GM12878 (cell line): ENCODE results near the gene NPPB. TPM values are rescaled to one million over a fixed set of nuclear protein-coding genes. Genes with fewer than 3 reads are reported as not detected.

Source experiments
- polyA plus RNA-seq, 11 experiments: library from polyadenylated mRNA; depleted of rRNA in 4 of 11; unstranded in 6 of 11; stranded (reverse) in 5 of 11; fragments of >200 nt; fragmentation: Nextera tagmentation in 4 of 11; fragmentation: Illumina TruSeq in 1 of 11; extraction: Ambion mirVana in 4 of 11; extraction: Trizol in 1 of 11; gene quantifications; 1 replicate in 1 of 11; 2 replicates in 10 of 11; pipeline versions ENCODE4 v1.2.1 to v1.2.3, GENCODE V29; 2011 to 2016; ENCODE audit warnings: inconsistent platforms in 2 of 11, missing spikeins in 2 of 11, low read depth in 1 of 11
- small RNA-seq: library from RNA; depleted of rRNA; stranded (forward); fragments of <200 nt; gene quantifications from one replicate; pipeline ENCODE3, GENCODE V24; 2014
- total RNA-seq, 4 experiments: library from RNA; depleted of rRNA in 3 of 4; stranded (reverse); fragments of >200 nt in 3 of 4; fragmentation: Illumina TruSeq in 1 of 4; extraction: Trizol in 1 of 4; gene quantifications; 2 replicates each; pipeline versions ENCODE4 v1.2.1 to v1.2.3, GENCODE V29; 2013 to 2021

The NPPB gene
- total and polyA plus RNA-seq, 10 of the 15 experiments (the other 5 are each of a cell fraction or from before 2014, with no cell fraction given): not detected

Small RNA genes within 50 kb of the gene (small RNA-seq; reads per million reads assigned to genes)
- gene RF02156: not detected
- gene RF02157: not detected
- not detected for gene RF02158

Other genes with a start within 250 kb of the NPPB start
Only the 7 nearest of the 15 such genes appear.
- gene C1orf167, start 96.8 kb downstream of the NPPB start, total RNA-seq (2014; rRNA removed): 0.17 TPM in 1 of 2 replicates, not detected in the other
- not detected in 2 replicates for gene C1orf167, start 96.8 kb downstream of the NPPB start, total RNA-seq (2014; rRNA removed; fragmentation: Illumina TruSeq; extraction: Trizol)
- 0.31 TPM in 1 of 2 replicates, not detected in the other for gene C1orf167, start 96.8 kb downstream of the NPPB start, total RNA-seq (2021)
- gene C1orf167, start 96.8 kb downstream of the NPPB start, polyA plus RNA-seq (2011; rRNA removed): not detected in 2 replicates
- gene C1orf167, start 96.8 kb downstream of the NPPB start, polyA plus RNA-seq (2014; fragmentation: Illumina TruSeq; extraction: Trizol): not detected in 2 replicates
- gene C1orf167, start 96.8 kb downstream of the NPPB start, polyA plus RNA-seq (2014; fragmentation: Nextera tagmentation; extraction: Ambion mirVana): not detected
- gene C1orf167, start 96.8 kb downstream of the NPPB start, polyA plus RNA-seq (2014; rRNA removed): not detected in 2 replicates
- not detected for gene C1orf167, start 96.8 kb downstream of the NPPB start, polyA plus RNA-seq (2016; fragmentation: Nextera tagmentation; extraction: Ambion mirVana)
- 16.1 and 16.8 TPM in 2 replicates for gene MTHFR, start 53.0 kb downstream of the NPPB start, total RNA-seq (2014; rRNA removed)
- 9.7 and 10.0 TPM in 2 replicates for gene MTHFR, start 53.0 kb downstream of the NPPB start, total RNA-seq (2014; rRNA removed; fragmentation: Illumina TruSeq; extraction: Trizol)
- 15.8 and 16.6 TPM in 2 replicates for gene MTHFR, start 53.0 kb downstream of the NPPB start, total RNA-seq (2021)
- 8.0 and 13.1 TPM in 2 replicates for gene MTHFR, start 53.0 kb downstream of the NPPB start, polyA plus RNA-seq (2011; rRNA removed)
- gene MTHFR, start 53.0 kb downstream of the NPPB start, polyA plus RNA-seq (2014; fragmentation: Illumina TruSeq; extraction: Trizol): 5.0 and 9.0 TPM in 2 replicates
- 1 to 10 TPM; 1.0 to 1.2 TPM for gene MTHFR, start 53.0 kb downstream of the NPPB start, polyA plus RNA-seq (2014; fragmentation: Nextera tagmentation; extraction: Ambion mirVana)
- 14.1 and 15.1 TPM in 2 replicates for gene MTHFR, start 53.0 kb downstream of the NPPB start, polyA plus RNA-seq (2014; rRNA removed)
- gene MTHFR, start 53.0 kb downstream of the NPPB start, polyA plus RNA-seq (2016; fragmentation: Nextera tagmentation; extraction: Ambion mirVana): 1 to 10 TPM; 8.1 to 9.2 TPM
- gene CLCN6, start 52.8 kb downstream of the NPPB start, total RNA-seq (2014; rRNA removed): 9.3 and 9.9 TPM in 2 replicates
- gene CLCN6, start 52.8 kb downstream of the NPPB start, total RNA-seq (2014; rRNA removed; fragmentation: Illumina TruSeq; extraction: Trizol): 8.0 and 9.0 TPM in 2 replicates
- gene CLCN6, start 52.8 kb downstream of the NPPB start, total RNA-seq (2021): 18.3 and 20.8 TPM in 2 replicates
- gene CLCN6, start 52.8 kb downstream of the NPPB start, polyA plus RNA-seq (2011; rRNA removed): 10.0 and 12.0 TPM in 2 replicates
- gene CLCN6, start 52.8 kb downstream of the NPPB start, polyA plus RNA-seq (2014; fragmentation: Illumina TruSeq; extraction: Trizol): 16.5 TPM in 2 replicates
- gene CLCN6, start 52.8 kb downstream of the NPPB start, polyA plus RNA-seq (2014; fragmentation: Nextera tagmentation; extraction: Ambion mirVana): 1 to 10 TPM; 2.2 to 2.4 TPM
- 19.7 and 20.9 TPM in 2 replicates for gene CLCN6, start 52.8 kb downstream of the NPPB start, polyA plus RNA-seq (2014; rRNA removed)
- 10 to 100 TPM in 1 of 2 experiments, 1 to 10 TPM in 1; 9.5 to 10.5 TPM for gene CLCN6, start 52.8 kb downstream of the NPPB start, polyA plus RNA-seq (2016; fragmentation: Nextera tagmentation; extraction: Ambion mirVana)
- not detected in 2 replicates for gene NPPA, start 11.2 kb downstream of the NPPB start, total RNA-seq (2014; rRNA removed)
- gene NPPA, start 11.2 kb downstream of the NPPB start, total RNA-seq (2014; rRNA removed; fragmentation: Illumina TruSeq; extraction: Trizol): not detected in 2 replicates
- not detected in 2 replicates for gene NPPA, start 11.2 kb downstream of the NPPB start, total RNA-seq (2021)
- gene NPPA, start 11.2 kb downstream of the NPPB start, polyA plus RNA-seq (2011; rRNA removed): not detected in 2 replicates
- not detected in 2 replicates for gene NPPA, start 11.2 kb downstream of the NPPB start, polyA plus RNA-seq (2014; fragmentation: Illumina TruSeq; extraction: Trizol)
- gene NPPA, start 11.2 kb downstream of the NPPB start, polyA plus RNA-seq (2014; fragmentation: Nextera tagmentation; extraction: Ambion mirVana): not detected
- gene NPPA, start 11.2 kb downstream of the NPPB start, polyA plus RNA-seq (2014; rRNA removed): not detected in 2 replicates
- under 1 TPM; 0.31 to 0.39 TPM for gene NPPA, start 11.2 kb downstream of the NPPB start, polyA plus RNA-seq (2016; fragmentation: Nextera tagmentation; extraction: Ambion mirVana)
- gene KIAA2013, start 67.5 kb upstream of the NPPB start, total RNA-seq (2014; rRNA removed): 40.4 and 46.5 TPM in 2 replicates
- 12.8 and 15.3 TPM in 2 replicates for gene KIAA2013, start 67.5 kb upstream of the NPPB start, total RNA-seq (2014; rRNA removed; fragmentation: Illumina TruSeq; extraction: Trizol)
- 42.4 and 43.2 TPM in 2 replicates for gene KIAA2013, start 67.5 kb upstream of the NPPB start, total RNA-seq (2021)
- gene KIAA2013, start 67.5 kb upstream of the NPPB start, polyA plus RNA-seq (2011; rRNA removed): 22.3 and 36.7 TPM in 2 replicates
- gene KIAA2013, start 67.5 kb upstream of the NPPB start, polyA plus RNA-seq (2014; fragmentation: Illumina TruSeq; extraction: Trizol): 4.3 and 13.1 TPM in 2 replicates
- gene KIAA2013, start 67.5 kb upstream of the NPPB start, polyA plus RNA-seq (2014; fragmentation: Nextera tagmentation; extraction: Ambion mirVana): 1 to 10 TPM; 1.9 to 5.0 TPM
- 44.9 and 46.5 TPM in 2 replicates for gene KIAA2013, start 67.5 kb upstream of the NPPB start, polyA plus RNA-seq (2014; rRNA removed)
- gene KIAA2013, start 67.5 kb upstream of the NPPB start, polyA plus RNA-seq (2016; fragmentation: Nextera tagmentation; extraction: Ambion mirVana): 1 to 10 TPM; 5.3 to 6.6 TPM
- 30.8 and 35.9 TPM in 2 replicates for gene PLOD1, start 75.8 kb upstream of the NPPB start, total RNA-seq (2014; rRNA removed)
- 19.9 and 20.3 TPM in 2 replicates for gene PLOD1, start 75.8 kb upstream of the NPPB start, total RNA-seq (2014; rRNA removed; fragmentation: Illumina TruSeq; extraction: Trizol)
- 41.2 and 42.6 TPM in 2 replicates for gene PLOD1, start 75.8 kb upstream of the NPPB start, total RNA-seq (2021)
- gene PLOD1, start 75.8 kb upstream of the NPPB start, polyA plus RNA-seq (2011; rRNA removed): 15.5 and 33.5 TPM in 2 replicates
- 13.8 and 23.9 TPM in 2 replicates for gene PLOD1, start 75.8 kb upstream of the NPPB start, polyA plus RNA-seq (2014; fragmentation: Illumina TruSeq; extraction: Trizol)
- gene PLOD1, start 75.8 kb upstream of the NPPB start, polyA plus RNA-seq (2014; fragmentation: Nextera tagmentation; extraction: Ambion mirVana): 10 to 100 TPM; 10.6 to 11.5 TPM
- 25.7 and 33.2 TPM in 2 replicates for gene PLOD1, start 75.8 kb upstream of the NPPB start, polyA plus RNA-seq (2014; rRNA removed)
- gene PLOD1, start 75.8 kb upstream of the NPPB start, polyA plus RNA-seq (2016; fragmentation: Nextera tagmentation; extraction: Ambion mirVana): 10 to 100 TPM; 32.9 to 37.3 TPM
- gene MFN2, start 121.5 kb upstream of the NPPB start, total RNA-seq (2014; rRNA removed): 46.1 and 46.2 TPM in 2 replicates
- 27.5 and 28.7 TPM in 2 replicates for gene MFN2, start 121.5 kb upstream of the NPPB start, total RNA-seq (2014; rRNA removed; fragmentation: Illumina TruSeq; extraction: Trizol)
- 59.6 and 59.8 TPM in 2 replicates for gene MFN2, start 121.5 kb upstream of the NPPB start, total RNA-seq (2021)
- gene MFN2, start 121.5 kb upstream of the NPPB start, polyA plus RNA-seq (2011; rRNA removed): 29.8 and 50.0 TPM in 2 replicates
- gene MFN2, start 121.5 kb upstream of the NPPB start, polyA plus RNA-seq (2014; fragmentation: Illumina TruSeq; extraction: Trizol): 44.0 and 50.1 TPM in 2 replicates
- gene MFN2, start 121.5 kb upstream of the NPPB start, polyA plus RNA-seq (2014; fragmentation: Nextera tagmentation; extraction: Ambion mirVana): 1 to 10 TPM; 5.3 to 6.4 TPM
- gene MFN2, start 121.5 kb upstream of the NPPB start, polyA plus RNA-seq (2014; rRNA removed): 41.7 and 43.1 TPM in 2 replicates
- 10 to 100 TPM; 59.9 to 64.4 TPM for gene MFN2, start 121.5 kb upstream of the NPPB start, polyA plus RNA-seq (2016; fragmentation: Nextera tagmentation; extraction: Ambion mirVana)